Stimulated activated CD8-positive, alpha-beta memory T cell treated with anti-CD3 and anti-CD28 coated beads, Interleukin-7, amount 100 ng/mL, for 48 hours (primary cell): ENCODE results near the gene IL31RA.
A peak's percentile ranks its signal among the peaks of the same experiment; 100 is the strongest.

Source experiments
- DNase-seq, 2 donors: peaks; one replicate each; pipeline ENCODE4 v3.0.0-alpha.2; 2020; ENCODE audit warnings: low read depth in 1 of 2; ENCODE audit errors: extremely low read depth in 1 of 2

The IL31RA gene

DNA sequence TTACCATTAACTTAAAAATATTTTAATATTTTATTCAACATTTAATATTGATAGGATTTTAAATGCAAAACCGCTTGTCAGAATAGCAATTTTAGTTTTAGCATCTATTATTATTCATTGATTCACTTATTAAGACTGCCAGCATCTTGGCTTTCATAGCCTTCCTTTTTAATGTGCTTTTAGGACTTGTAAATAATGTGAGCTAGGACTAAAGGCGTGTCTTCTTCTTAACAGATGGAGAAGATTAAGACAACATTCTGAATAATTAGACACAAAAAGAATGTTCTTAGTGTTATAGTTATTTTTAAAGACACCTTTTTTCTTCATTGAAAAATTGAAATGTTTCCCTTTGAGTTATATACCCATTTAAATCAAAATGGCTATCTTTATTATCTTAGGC is 6.9 kb downstream of the IL31RA start:
- no peak for DNase-seq

DNA sequence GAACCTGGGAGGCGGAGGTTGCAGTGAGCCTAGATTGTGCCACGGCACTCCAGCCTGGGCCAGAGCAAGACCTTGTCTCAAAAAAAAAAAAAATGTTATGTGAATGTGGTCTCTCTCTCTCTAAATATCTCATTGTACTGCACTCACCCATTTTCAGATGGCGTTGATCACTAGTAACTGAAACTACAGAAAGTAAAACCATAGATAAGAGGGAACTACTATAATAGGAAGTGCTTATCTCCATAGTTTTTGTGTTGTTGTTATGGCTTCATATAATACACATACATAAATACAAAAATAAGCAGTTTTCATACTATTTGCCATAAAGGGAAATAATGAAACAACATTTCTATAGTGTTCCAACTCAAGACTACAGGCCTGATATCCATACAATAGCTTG is 9.1 kb downstream of the IL31RA start:
- no peak for DNase-seq

GRCh38 chr5:55860709-55861108 is 9.6 kb downstream of the IL31RA start:
- no peak for DNase-seq

GRCh38 chr5:55864606-55865541 is 13.7 kb downstream of the IL31RA start:
- DNase-seq: no peak

DNA sequence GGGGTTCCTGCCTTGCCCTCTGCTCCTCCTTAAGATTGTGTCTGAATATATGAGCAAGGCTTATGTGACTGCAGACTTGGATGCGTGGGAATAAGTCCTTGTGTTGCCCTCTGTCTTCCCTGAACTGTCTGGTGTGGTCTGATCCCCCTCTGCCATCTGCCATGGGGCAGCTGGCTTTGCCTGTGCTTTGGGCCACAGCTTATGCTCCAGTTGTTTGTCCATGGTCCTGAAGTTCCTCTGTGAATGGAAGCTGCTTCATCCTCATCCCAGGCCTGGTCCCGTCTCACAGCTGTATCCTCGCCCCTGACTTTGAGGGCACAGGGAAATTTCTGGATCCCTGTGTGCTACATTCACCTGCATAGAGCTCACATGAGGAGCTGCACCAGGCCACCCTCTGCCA is 14.7 kb downstream of the IL31RA start:
- DNase-seq: no peak

DNA sequence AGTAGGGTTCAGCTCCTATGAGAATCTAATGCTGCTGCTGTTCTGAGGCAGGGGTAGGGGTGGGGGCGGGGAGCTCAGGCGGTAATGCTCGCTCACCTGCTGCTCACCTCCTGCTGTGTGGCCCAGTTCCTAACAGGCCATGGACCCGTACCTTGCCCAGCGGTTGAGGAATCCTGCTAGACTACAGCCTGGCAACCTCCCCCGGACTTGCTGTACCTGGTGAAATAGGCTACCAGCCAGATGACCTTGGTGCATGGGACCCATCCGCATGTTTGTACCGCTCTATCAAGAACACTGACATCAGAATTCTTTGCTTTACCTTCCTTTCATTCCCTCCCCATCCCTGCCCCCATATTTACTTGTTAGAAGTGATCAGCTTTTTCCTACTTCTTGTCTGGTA is 15.3 kb downstream of the IL31RA start:
- DNase-seq: no peak

- no peak for DNase-seq
These were observed 15.8 kb downstream of the IL31RA start for GRCh38 chr5:55866934-55867333.

DNA sequence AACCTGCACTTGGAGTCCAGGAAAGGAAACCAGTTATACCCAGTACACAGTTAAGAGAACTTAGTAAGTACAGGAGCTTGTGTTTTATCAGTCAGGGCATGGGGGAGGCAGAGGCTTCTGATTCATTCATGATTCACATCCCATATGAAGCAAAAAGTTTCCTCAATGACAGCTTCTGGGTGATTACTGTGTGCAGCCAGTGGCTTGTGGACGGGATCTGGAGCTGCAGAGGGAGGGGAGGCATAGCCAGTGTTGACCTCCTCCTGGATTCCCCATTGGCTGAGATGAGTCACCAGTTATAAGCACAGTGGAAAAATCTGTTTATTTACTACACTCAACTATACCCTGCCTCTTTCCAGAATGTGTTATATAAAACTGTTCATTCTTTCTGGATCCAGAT is 17.7 kb downstream of the IL31RA start:
- peak; percentile 29 to 61 for DNase-seq

DNA sequence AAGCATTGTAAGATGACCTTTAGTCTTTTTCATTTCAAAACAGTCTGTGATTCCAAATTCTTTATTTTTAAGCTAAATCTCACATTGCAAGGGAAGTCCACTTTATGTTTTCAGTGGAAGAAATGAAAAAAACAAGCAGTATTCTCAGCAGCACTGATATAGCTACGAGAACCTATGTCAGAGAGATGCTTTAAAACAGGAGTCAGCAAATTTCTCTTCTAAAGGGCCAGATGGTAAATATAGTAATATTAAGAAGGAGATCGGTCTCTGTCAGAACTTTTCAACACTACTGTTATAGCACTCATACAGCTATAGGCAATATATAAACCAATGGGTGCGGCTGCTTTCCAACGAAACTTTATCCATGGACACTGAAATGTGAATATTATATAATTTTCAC is 18.7 kb downstream of the IL31RA start:
- no peak for DNase-seq

DNA sequence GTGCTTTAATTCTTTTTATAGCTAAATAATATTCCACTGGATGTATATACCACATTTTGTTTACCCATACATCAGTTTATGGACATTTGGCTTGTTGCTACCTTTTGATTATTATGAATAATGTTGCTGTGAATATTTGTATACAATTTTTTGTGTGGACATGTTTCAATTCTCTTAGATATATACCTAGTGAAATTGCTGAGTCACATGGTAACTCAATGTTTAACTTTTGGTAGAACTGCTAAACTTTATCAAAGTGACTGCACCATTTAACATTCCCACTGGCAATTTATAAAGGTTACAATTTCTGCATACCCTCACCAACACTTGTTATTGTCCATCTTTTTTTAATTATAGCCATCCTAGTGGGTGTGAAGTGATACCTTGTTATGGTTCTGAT is 22.1 kb downstream of the IL31RA start:
- DNase-seq: no peak

- DNase-seq: no peak
These were observed 26.5 kb downstream of the IL31RA start for GRCh38 chr5:55877655-55878054.

DNA sequence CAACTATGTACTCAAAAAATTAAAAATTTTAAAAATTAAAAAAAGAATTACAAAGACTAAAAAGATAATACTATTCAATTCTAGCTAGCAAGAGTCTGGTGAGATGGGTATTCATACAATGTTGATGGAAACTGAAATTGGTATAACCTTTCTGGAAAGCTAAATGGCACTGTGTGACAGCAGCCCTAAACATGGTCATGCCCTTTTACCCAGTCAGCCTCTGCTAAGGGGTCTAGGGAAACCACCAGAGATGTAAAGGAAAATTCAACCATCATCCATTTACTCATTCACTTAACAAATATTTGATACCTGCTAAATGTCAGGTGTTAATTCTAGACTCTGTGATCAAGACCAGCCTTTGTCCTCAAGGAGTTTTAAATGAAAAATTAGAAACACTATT is 29.3 kb downstream of the IL31RA start:
- no peak for DNase-seq

DNA sequence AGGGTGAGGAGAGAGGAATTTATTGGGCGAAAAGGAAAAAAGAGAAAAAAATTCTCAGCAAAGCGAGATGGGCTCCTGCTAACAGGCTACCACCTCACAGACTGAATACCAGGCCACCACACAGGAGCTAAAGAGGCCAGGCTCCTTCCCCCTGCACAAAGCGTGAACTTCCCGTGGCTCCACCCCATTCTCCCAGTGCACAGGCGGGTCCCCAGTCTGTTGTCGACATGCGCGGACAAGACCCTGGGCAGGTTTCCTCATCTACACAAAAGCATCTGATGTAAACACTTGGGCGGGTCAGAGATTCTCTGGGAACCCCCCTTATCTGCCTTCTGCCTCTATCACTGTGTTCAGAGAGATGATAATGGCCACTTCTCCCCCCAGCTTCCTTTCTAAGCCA is 34.2 kb downstream of the IL31RA start:
- DNase-seq: no peak

DNA sequence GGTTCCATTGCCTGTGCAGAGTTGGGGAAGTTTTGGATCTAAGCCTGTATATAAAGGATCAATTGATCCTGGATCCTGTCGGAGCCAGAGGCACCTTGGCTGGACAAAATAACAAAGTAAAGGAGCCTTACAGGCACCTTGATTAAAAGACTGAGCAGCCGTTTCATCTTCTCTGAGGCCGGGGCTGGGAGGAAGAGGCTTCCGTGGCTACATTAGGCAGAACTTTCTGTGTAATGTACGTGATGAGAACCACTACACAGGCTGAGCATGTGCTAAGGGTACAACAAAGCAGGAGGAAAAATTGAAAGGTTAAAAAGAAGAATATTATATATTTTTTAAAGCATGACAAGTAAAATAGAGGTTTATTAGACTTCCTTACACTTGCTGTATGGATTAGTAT is 37.0 kb downstream of the IL31RA start:
- DNase-seq: no peak

- DNase-seq: no peak
These were observed 41.3 kb downstream of the IL31RA start for GRCh38 chr5:55892479-55892878.

GRCh38 chr5:55894135-55894534 is 43.0 kb downstream of the IL31RA start:
- no peak for DNase-seq

DNA sequence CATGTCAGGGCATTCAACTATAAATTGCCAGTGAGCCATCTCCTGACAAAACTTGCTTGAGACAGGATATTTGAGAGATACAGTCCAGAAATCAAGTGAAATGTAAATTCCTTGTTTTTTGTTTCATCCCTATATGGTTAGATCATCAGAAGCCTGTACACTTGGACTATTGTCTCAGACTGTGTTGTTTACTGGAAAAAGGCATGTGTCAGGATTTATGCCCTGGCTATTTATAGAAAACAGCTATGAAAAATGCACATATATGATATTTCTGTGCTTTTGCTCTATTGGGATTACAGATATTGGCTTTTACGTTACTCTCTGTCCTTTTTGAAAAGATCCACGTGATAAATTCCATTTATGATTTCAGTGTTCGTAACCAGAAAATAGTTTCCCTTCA is 44.2 kb downstream of the IL31RA start:
- no peak for DNase-seq

GRCh38 chr5:55896238-55896637 is 45.1 kb downstream of the IL31RA start:
- DNase-seq: no peak

DNA sequence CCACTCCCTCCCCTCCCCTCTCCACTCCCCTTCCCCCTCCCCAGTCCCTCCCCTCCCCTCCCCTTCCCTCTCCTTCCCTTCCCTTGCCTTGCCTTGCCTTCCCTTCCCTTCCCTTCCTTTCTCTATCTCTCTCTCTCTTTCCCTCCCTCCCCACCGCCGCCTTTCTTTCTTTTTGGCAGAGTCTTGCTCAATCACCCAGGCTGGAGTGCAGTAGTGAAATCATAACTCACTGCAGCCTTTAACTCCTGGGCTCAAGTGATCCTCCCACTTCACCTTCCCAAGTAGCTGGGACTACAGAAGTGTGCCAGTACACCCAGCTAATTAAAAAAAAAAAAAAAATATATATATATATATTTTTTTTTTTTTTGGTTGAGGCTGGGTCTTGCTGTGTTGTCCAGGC is 45.5 kb downstream of the IL31RA start:
- no peak for DNase-seq

DNA sequence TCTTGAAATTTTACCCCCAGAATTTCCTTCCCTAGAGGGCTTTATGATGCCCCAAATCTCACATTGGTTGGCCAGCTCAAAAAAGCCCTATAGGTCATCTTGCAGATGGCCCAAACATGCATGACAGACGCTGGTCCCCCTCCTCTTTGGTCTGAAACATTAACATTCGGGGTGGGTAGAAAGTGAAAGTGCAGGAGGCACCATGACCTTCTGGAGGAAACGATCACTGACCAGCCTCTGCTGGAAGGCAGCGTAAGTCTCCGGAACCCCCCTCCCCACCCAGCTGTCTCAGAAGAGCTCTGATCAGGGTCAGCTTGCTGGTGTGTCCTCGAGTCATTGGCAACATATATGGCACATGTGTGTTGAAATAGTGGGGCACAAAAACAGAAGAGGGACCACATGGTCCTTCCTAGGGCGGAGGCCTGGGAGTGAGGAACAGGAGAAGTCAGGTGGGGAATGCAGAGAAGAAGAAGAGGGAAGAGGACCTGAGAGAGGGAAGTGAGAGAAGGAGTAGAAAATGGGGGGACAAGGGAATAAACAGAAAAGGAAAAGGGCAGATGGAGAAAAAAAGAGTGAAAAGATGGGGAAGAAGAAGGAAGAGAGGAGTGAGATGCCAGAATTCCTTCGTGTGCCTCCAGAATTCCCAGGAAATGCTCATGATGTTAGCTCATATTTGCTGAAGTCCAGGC is 46.2 kb downstream of the IL31RA start:
- DNase-seq: no peak

DNA sequence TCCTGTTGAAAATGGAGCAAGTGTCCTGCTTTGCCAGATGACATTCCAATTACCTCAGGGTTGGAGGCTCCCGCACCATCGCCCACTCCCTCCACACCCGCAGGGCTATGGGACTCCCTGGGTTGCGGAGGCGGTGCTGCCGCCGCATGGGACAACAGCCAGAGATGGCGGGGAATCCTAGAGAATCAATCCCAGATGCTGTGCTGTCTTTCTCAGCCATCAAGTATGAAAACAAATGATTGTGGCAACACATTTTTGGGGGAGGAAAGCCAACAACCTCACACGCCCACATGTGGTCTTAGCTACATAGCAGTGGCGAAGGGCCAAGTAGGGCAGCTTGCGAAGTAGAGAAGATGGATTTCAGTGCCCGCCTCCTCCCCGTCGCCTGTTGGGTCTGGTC is 46.7 kb downstream of the IL31RA start:
- DNase-seq: peak; percentile 16 to 32

GRCh38 chr5:55899344-55899743 is 48.2 kb downstream of the IL31RA start:
- no peak for DNase-seq
